Activated CD8-positive, alpha-beta memory T cell treated with anti-CD3 and anti-CD28 coated beads, Interleukin-2, amount 50 U/mL, for 4 hours (primary cell): ENCODE data around the gene BTNL9.
"Not testable (repeated sequence)": the region's sequence is repeated elsewhere in the genome, so short reads cannot be mapped to it uniquely, and the experiment has no call there.

Experiments
- DNase-seq: peaks from one replicate; pipeline ENCODE4 v3.0.0-alpha.2; 2020

BTNL9 gene

GRCh38 chr5:181039931-181040630 is at the start of gene BTNL9:
BTNL9 (plus strand) TSS chr5:181040266; CDS start chr5:181045490, 5,224 bp downstream.
- no peak for DNase-seq

GRCh38 chr5:180990882-180991242 is 49.2 kb upstream of the BTNL9 start:
- no peak for DNase-seq

DNA sequence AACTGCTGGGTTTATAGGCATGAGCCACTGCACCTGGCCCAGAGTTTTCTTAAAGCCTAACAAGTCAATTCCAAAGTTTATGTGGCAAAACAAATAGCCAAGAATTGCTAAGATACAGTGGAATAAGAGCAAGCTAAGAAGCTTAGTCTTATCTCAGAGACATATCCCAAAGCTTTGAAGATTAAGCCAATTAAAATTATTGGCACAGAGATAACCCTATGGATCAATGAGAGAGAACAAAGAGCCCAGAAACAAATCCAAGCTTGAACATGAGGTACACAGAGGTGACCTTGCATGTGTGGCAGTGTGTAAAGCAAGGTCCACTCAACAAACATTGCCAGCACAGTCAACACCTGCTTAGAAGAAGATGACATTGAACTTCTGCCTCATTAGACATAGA is 38.1 kb upstream of the BTNL9 start:
- DNase-seq, result no peak

GRCh38 chr5:181005791-181006190 is 34.3 kb upstream of the BTNL9 start:
- no peak for DNase-seq

- DNase-seq, result no peak
Measured at GRCh38 chr5:181008136-181008535, 31.9 kb upstream of the BTNL9 start.

DNA sequence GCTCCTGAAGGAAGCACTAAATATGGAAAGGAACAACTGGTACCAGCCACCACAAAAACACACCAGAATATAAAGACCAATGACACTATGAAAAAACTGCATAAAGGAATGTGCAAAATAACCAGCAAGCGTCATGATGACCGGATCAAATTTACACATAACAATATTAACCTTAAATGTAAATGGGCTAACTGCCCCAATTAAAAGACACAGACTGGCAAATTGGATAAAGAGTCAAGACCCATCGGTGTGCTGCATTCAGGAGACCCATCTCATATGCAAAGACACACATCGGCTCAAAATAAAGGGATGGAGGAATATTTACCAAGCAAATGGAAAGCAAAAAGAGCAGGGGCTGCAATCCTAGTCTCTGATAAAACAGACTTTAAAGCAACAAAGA is 30.0 kb upstream of the BTNL9 start:
- not testable (repeated sequence) for DNase-seq

DNA sequence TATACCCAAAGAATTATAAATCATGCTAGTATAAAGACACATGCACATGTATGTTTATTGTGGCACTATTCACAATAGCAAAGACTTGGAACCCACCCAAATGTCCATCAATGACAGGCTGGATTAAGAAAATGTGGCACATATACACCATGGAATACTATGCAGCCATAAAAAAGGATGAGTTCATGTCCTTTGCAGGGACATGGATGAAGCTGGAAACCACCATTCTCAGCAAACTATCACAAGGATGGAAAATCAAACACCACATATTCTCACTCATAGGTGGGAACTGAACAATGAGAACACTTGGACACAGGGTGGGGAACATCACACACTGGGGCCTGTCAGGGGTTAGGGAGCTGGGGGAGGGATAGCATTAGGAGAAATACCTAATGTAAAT is 25.4 kb upstream of the BTNL9 start:
- DNase-seq, result not testable (repeated sequence)

GRCh38 chr5:181017448-181017847 is 22.6 kb upstream of the BTNL9 start:
- DNase-seq, result not testable (repeated sequence)

DNA sequence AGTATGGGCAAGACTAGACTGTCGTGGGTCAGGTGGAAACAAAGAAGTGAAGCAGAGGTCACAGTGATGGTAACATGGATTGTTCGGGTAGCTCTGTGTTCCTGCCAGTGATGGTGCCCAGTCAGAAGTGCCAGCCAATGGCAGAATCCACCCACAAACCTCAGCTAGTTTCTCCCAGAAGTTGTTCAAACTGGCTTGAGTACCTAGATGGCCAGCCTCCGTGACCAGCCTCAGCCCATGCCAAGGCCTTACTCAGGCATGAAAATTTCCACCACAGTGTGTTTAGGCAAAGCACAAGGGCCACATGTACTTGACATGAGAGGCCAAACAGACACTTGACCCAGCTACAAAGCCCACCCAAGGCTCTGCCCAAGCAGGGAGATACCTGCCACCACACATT is 19.4 kb upstream of the BTNL9 start:
- no peak for DNase-seq

GRCh38 chr5:181024245-181025064 is 15.6 kb upstream of the BTNL9 start:
- DNase-seq, result no peak

DNA sequence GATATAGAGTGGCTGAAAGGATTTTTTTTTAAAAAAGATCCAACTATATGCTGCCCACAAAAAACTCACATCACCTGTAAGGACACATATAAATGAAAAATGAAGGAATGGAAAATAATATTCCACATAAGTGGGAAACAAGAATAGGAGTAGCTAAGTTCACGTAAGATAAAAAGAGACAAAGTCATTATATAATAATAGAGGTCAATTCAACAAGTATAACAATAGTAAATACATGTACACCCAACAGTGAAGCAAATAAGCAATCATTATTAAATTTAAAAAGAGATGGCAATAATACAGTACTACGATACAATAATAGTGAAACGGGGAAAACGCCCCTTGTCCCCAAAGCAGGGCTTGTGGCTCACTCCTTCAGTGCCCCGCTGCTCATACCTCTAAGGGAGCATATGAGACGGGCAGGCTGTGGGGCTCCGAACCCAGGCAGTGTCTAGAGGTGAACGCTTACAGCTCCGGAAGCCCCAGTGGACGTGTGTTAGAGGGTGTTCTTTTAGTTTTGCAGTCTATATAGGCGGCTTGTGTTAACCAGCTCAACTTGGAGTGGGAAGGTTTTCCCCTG is 12.5 kb upstream of the BTNL9 start:
- DNase-seq, result no peak

DNA sequence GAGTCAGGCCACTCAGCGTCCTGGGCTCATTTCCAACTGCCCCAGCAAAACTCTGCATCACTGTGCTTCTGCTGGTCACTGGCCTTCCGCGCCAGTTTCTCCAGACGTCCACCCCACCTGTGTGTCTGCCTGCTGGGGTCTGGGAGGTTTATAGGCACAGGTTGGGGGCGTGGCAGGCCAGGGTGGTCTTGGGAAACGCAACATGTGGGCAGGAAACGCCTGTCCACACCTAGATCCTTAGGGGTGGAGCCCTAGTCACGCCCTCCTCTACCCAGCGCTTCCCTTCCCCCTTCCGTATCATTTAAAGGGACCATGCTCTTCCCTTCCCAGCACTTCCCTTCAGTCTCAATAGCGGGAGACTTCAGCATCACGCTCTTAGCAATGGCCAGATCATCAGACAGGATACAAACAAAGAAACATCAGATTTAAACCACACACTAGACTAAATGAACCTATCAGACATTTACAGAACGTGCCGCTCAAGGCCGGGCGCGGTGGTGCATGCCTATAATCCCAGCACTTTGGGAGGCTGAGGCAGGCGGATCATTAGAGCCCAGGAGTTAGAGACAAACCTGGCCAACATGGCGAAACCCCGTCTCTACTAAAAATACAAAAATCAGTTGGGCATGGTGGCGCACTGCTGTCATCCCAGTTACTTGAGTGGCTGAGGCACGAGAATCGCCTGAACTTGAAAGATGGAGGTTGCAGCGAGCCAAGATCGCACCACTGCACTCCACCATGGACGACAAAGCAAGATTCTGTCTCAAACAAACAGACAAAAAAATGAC is 11.8 kb upstream of the BTNL9 start:
- DNase-seq, result no peak

DNA sequence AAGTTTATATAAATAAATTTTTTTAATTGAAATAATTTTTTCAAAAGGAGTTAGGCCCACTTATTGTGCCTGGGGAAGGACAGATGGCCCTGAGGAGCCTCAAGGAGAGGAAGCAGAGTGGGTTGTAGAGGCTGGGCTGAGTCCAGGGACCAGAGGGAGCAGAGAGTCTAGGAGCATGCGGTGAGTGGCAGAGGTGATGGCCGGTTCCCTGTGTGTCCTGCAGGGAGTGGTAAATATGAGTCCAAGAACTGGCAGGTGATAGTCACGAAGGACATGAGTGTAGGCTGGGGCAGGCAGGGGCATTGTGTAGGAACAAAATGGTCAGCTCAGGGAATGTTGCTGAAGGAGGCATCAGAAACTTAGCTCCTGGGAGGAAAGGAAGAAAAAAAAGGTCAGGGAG is 8.3 kb upstream of the BTNL9 start:
- DNase-seq, result no peak

DNA sequence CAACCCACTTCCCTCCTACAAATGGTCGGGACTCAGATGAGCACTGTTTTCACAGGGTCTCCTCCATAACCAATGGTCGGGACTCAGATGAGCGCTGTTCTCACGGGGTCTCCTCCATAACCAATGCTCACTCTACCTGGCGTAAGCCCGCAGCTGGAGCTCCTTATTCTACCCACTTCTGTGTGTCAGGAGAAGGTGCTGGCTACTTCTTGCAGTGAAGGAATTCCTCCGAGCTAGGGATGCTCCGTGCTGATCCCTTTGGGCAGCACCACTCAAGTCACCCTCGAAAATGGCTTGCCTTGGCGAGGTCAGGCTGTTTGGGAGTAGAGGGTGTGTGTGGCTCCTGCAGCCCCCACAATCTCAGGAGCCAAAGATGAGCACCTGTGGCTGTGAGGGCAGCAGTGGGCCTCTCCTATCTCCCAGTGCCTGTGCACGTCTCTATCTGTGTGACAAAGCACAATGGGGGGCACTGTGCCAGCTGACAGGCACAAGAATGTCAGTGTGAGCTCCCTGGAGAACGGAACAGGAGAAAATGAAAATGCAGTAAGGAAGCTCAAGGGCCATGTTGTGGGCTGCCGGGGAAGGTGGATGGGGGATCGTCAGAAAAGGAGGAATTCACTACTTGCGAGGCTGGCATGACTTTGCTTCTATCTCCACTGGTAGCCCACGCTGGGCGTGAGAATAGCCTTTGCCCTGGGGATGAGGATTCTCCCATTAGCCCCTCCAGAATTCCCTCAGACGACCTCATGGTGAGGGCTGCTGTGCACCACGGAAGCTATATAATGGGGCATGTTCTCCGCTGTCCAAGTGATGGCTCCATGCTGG is 3.9 kb upstream of the BTNL9 start:
- DNase-seq, result no peak

DNA sequence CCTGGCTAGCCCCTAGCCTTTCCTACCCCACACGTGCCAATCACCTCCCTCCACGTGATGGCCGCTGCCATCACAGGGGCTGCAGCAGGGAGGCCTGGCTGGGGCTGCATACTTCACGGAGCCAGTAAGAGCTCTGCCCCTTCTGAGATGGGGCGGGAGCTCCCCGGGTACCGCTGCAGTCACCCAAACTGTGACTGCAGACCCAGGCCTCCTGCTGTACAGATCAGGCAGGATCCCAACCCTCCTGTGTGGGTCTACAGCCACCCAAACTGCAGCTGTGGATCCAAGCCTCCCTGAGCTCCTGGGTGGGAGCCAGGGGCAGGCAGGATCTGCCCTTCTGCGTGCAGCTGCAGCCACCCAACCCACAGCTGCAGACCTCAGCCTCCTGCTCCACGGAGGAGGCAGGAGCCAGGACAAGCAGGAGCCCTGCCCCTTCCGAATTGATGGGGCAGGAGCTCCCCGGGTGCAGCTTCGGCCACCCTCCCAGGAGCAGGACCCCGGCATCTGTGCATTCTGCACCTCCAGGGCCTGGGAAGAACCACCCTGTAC is 3.2 kb upstream of the BTNL9 start:
- DNase-seq, result no peak

DNA sequence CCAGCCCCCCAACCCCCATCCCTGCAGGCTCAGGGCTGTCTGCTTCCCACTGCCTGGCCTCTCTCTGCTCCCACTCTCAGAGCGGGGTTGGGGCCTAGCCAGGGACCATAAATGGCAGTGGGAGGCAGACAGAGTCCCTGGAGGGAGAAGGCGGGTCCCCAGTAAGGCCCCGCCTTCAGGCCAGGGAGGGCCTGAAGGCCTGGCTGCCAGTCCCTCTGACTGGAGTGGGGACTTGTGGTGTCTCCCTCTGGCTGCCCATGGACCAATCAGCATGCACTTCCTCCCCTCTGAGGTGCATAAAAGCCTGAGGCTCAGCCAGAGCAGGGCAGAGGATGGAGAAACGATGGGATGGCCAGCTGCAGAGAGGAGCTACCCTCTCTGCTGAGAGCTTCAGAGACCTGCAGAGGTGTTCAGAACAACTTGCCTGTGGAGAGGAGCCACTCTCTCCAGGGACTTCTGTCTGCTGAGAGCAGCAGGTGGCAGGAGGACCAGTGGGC is 2.7 kb upstream of the BTNL9 start:
- DNase-seq, result no peak

DNA sequence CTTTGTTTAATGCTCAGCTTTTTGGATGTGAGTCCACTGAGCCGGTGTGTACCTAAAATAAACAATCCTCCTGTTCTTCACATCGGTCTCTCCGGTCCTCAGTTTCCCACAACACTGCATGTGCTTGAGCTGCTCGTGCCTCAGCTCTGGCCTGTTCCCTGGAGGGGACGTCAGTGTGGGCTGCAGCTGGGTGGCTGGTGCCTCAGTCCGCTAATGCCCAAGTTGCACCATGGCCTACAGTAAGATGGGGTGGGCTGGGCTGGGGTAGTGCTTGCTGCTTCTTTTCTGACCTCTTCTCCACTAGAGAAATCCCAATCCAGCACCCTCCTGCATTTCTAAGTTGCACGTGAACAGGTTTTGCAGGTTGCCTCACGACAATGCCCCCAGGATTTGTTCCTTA is 595 bp upstream of the BTNL9 start:
- DNase-seq, result no peak

- DNase-seq, result no peak
Measured at GRCh38 chr5:181040631-181040945, 522 bp downstream of the BTNL9 start.

- no peak for DNase-seq
Measured at GRCh38 chr5:181041043-181041442, 977 bp downstream of the BTNL9 start.

DNA sequence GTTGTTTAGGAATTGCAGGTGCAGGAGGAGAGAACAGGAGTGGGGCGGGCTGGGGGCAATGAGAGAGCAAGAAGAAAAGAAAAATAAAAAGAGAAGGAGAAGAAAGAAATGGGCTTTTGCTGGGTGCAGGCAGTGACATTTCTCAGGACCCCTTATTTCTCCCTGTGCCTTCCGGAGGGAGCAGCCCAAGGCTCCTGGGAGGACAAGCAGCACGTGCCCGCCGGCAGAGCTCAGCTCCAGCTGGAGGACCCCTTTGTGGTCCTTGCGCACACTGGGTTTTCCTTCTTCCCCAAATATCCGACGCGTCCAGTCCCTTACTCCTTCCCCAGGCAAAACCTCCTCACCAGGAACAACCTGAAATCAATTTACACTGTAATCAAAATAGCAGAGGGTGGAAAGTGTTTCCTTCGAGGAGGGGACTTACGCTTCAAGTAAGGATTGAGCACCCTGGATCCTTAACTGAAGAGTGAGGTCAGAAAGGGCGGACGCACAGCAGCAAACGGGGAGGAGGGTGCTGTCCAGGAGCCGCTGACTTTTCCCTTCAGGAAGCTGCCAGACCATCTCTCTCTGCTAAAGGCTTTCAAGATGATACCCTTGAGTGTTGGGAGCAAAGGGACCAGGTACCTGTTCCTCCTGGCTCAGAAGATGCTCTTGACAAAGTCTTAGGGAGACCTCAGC is 2.1 kb downstream of the BTNL9 start:
- no peak for DNase-seq

DNA sequence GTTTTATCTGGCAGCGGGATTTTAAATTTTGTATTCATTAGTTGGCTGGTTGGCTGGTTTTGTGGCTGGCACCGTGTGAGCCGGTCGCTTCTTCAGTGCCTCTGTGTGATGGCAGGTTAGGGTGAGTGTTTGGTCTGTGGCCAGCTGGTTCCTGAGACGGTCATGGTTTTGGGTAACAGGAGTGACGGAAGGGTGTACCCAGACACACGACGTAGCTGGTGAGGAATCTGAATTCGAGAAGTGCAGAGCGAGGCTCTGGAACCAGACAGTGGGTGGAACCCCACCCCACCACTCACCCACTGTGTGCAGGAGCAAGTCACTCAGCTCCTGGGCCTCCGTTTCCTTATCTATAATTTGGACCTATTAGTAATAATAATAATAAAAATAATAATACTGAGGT is 2.7 kb downstream of the BTNL9 start:
- DNase-seq, result no peak
